ENCODE data around the gene TSPYL2. TPM values are rescaled to one million over a fixed set of nuclear protein-coding genes. Genes with fewer than 3 reads are reported as not detected.

TSPYL2 gene
- total RNA-seq, 2 donors from 2014 or later: 201 to 218 TPM

GRCh38 chrX:53115550-53115874 lies 33.3 kb downstream of the TSPYL2 start:
- ATAC-seq (no peak), DNase-seq (no peak)
- Mint-ChIP-seq H3K4me3 (no peak overlapping the region), H3K27ac (no peak overlapping the region), H3K27me3 (no peaks in the 10 kb centered on the region), H3K36me3 (ENCODE audit: low read depth) (peaks cover 4% of the 10 kb centered on the region), H3K4me1 (peaks cover 7% of the 10 kb centered on the region)
- H3K9me3 ChIP-seq (ENCODE audit: control insufficient read depth, low read length, poor library complexity, severe bottlenecking): no peaks in the 10 kb centered on the region

- peaks cover 7% of the 10 kb centered on the region for H3K4me1 Mint-ChIP-seq
- DNase-seq: no peak
- H3K27me3 Mint-ChIP-seq: no peaks in the 10 kb centered on the region
- no peak overlapping the region for H3K27ac Mint-ChIP-seq
- no peak for ATAC-seq
- H3K4me3 Mint-ChIP-seq: no peak overlapping the region
- no peaks in the 10 kb centered on the region for H3K9me3 ChIP-seq (ENCODE audit: control insufficient read depth, low read length, poor library complexity, severe bottlenecking)
- peaks cover 4% of the 10 kb centered on the region for H3K36me3 Mint-ChIP-seq (ENCODE audit: low read depth)
These were observed 33.9 kb downstream of the TSPYL2 start for GRCh38 chrX:53116101-53116500.

GRCh38 chrX:53122013-53122412 lies 39.8 kb downstream of the TSPYL2 start:
- Mint-ChIP-seq H3K4me1 (peaks cover 13% of the 10 kb centered on the region), H3K4me3 (no peak overlapping the region)

GRCh38 chrX:53125506-53125905 lies 43.3 kb downstream of the TSPYL2 start:
- DNase-seq (no peak), ATAC-seq (no peak)
- H3K27ac Mint-ChIP-seq: peak overlapping the region; percentile 16
- no peaks in the 10 kb centered on the region for H3K9me3 ChIP-seq (ENCODE audit: control insufficient read depth, low read length, poor library complexity, severe bottlenecking)
- H3K4me3 Mint-ChIP-seq: no peak overlapping the region
- H3K4me1 Mint-ChIP-seq: peaks cover 13% of the 10 kb centered on the region
- H3K27me3 Mint-ChIP-seq: no peaks in the 10 kb centered on the region
- H3K36me3 Mint-ChIP-seq (ENCODE audit: low read depth): peaks cover 2% of the 10 kb centered on the region

More at GRCh38 chrX:53122013-53122412, 39.8 kb downstream of the TSPYL2 start:
- ATAC-seq: no peak
- Mint-ChIP-seq H3K36me3 (ENCODE audit: low read depth) (peaks cover 2% of the 10 kb centered on the region), H3K27ac (no peak overlapping the region), H3K27me3 (no peaks in the 10 kb centered on the region)
- no peak for DNase-seq
- no peaks in the 10 kb centered on the region for H3K9me3 ChIP-seq (ENCODE audit: control insufficient read depth, low read length, poor library complexity, severe bottlenecking)

- peaks cover 2% of the 10 kb centered on the region for H3K36me3 Mint-ChIP-seq (ENCODE audit: low read depth)
- H3K4me1 Mint-ChIP-seq: peaks cover 13% of the 10 kb centered on the region
- no peak overlapping the region for H3K27ac Mint-ChIP-seq
- H3K4me3 Mint-ChIP-seq: no peak overlapping the region
- H3K9me3 ChIP-seq (ENCODE audit: control insufficient read depth, low read length, poor library complexity, severe bottlenecking): no peaks in the 10 kb centered on the region
- ATAC-seq (no peak), DNase-seq (no peak)
- H3K27me3 Mint-ChIP-seq: no peaks in the 10 kb centered on the region
These were observed 44.2 kb downstream of the TSPYL2 start for GRCh38 chrX:53126377-53126776.

- ATAC-seq (no peak), DNase-seq (no peak)
- Mint-ChIP-seq H3K4me3 (no peak overlapping the region), H3K27me3 (no peaks in the 10 kb centered on the region), H3K4me1 (peaks cover 13% of the 10 kb centered on the region), H3K27ac (no peak overlapping the region), H3K36me3 (ENCODE audit: low read depth) (peaks cover 2% of the 10 kb centered on the region)
- H3K9me3 ChIP-seq (ENCODE audit: control insufficient read depth, low read length, poor library complexity, severe bottlenecking): no peaks in the 10 kb centered on the region
These were observed 46.1 kb downstream of the TSPYL2 start for GRCh38 chrX:53128097-53128749.

- no peaks in the 10 kb centered on the region for H3K9me3 ChIP-seq (ENCODE audit: control insufficient read depth, low read length, poor library complexity, severe bottlenecking)
- no peaks in the 10 kb centered on the region for H3K36me3 Mint-ChIP-seq (ENCODE audit: low read depth)
- no peak for ATAC-seq
- no peaks in the 10 kb centered on the region for H3K4me1 Mint-ChIP-seq
- H3K4me3 Mint-ChIP-seq: no peak overlapping the region
- DNase-seq: no peak
- H3K27me3 Mint-ChIP-seq: no peaks in the 10 kb centered on the region
- H3K27ac Mint-ChIP-seq: no peak overlapping the region
These were observed 51.2 kb downstream of the TSPYL2 start for GRCh38 chrX:53133400-53133799.

GRCh38 chrX:53135581-53135980 lies 53.4 kb downstream of the TSPYL2 start:
- ATAC-seq: no peak
- H3K36me3 Mint-ChIP-seq (ENCODE audit: low read depth): no peaks in the 10 kb centered on the region
- H3K27me3 Mint-ChIP-seq: no peaks in the 10 kb centered on the region
- no peak overlapping the region for H3K27ac Mint-ChIP-seq
- H3K4me3 Mint-ChIP-seq: no peak overlapping the region
- no peak for DNase-seq
- H3K4me1 Mint-ChIP-seq: peaks cover 2% of the 10 kb centered on the region
- H3K9me3 ChIP-seq (ENCODE audit: control insufficient read depth, low read length, poor library complexity, severe bottlenecking): no peaks in the 10 kb centered on the region

Other genes starting within 250 kb of the TSPYL2 start
- gene XAGE3, start 214.3 kb upstream of the TSPYL2 start, total RNA-seq: not detected
- 10 to 100 TPM in 1 of 2 donors, 1 to 10 TPM in 1; 6.0 to 10.5 TPM for gene FAM156B, start 185.0 kb upstream of the TSPYL2 start, total RNA-seq
- 10 to 100 TPM; 10.0 to 13.7 TPM for gene FAM156A, start 123.8 kb upstream of the TSPYL2 start, total RNA-seq
- not detected for gene GPR173, start 33.6 kb upstream of the TSPYL2 start, total RNA-seq
- 10 to 100 TPM in 1 of 2 donors, 1 to 10 TPM in 1; 9.8 to 10.1 TPM for gene KANTR, start 11.8 kb downstream of the TSPYL2 start, total RNA-seq
- 100 to 1,000 TPM; 208 to 211 TPM for gene KDM5C, start 142.8 kb downstream of the TSPYL2 start, total RNA-seq
- gene IQSEC2, start 199.2 kb downstream of the TSPYL2 start, total RNA-seq: 1 to 10 TPM; 1.9 TPM

Measured in T-helper 17 cell (primary cell).